HG03196 (cell line): ENCODE measurements around the gene AFMID.
"Not testable (repeated sequence)": the region's sequence is repeated elsewhere in the genome, so short reads cannot be mapped to it uniquely, and the experiment has no call there.

Source experiments
- ATAC-seq: cut with Tn5 transposase; IDR thresholded peaks from one replicate; pipeline ENCODE4 v1.9.1; 2021; ENCODE audit not compliant: unreplicated experiment

AFMID gene

GRCh38 chr17:78219396-78220150 is 32.4 kb downstream of the AFMID start:
- ATAC-seq = no peak

GRCh38 chr17:78223061-78223460 is 35.9 kb downstream of the AFMID start:
- no peak for ATAC-seq

GRCh38 chr17:78223765-78224164 is 36.6 kb downstream of the AFMID start:
- no peak for ATAC-seq

DNA sequence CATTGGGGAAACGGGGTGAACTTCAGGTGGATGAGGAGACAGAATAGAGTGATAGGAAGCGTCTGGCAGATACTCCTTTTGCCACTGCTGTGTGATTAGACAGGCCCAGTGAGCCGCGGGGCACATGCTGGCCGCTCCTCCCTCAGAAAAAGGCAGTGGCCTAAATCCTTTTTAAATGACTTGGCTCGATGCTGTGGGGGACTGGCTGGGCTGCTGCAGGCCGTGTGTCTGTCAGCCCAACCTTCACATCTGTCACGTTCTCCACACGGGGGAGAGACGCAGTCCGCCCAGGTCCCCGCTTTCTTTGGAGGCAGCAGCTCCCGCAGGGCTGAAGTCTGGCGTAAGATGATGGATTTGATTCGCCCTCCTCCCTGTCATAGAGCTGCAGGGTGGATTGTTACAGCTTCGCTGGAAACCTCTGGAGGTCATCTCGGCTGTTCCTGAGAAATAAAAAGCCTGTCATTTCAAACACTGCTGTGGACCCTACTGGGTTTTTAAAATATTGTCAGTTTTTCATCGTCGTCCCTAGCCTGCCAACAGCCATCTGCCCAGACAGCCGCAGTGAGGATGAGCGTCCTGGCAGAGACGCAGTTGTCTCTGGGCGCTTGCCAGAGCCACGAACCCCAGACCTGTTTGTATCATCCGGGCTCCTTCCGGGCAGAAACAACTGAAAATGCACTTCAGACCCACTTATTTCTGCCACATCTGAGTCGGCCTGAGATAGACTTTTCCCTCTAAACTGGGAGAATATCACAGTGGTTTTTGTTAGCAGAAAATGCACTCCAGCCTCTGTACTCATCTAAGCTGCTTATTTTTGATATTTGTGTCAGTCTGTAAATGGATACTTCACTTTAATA is 37.3 kb downstream of the AFMID start:
- no peak for ATAC-seq

DNA sequence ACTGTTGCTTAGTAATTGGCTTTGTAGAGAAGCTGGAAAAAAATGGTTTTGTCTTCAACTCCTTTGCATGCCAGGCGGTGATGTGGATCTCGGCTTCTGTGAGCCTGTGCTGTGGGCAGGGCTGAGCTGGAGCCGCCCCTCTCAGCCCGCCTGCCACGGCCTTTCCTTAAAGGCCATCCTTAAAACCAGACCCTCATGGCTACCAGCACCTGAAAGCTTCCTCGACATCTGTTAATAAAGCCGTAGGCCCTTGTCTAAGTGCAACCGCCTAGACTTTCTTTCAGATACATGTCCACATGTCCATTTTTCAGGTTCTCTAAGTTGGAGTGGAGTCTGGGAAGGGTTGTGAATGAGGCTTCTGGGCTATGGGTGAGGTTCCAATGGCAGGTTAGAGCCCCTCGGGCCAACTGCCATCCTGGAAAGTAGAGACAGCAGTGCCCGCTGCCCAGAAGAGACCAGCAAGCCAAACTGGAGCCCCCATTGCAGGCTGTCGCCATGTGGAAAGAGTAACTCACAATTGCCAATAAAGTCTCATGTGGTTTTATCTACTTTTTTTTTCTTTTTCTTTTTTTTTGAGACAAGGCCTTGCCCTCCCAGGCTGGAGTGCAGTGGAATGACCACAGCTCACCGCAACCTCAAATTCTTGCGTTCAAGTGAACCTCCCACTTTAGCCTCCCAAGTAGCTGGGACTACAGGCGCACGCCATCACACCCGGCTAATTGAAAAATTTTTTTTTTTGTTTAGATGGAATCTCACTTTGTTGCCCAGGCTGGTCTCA is 38.1 kb downstream of the AFMID start:
- ATAC-seq = no peak

DNA sequence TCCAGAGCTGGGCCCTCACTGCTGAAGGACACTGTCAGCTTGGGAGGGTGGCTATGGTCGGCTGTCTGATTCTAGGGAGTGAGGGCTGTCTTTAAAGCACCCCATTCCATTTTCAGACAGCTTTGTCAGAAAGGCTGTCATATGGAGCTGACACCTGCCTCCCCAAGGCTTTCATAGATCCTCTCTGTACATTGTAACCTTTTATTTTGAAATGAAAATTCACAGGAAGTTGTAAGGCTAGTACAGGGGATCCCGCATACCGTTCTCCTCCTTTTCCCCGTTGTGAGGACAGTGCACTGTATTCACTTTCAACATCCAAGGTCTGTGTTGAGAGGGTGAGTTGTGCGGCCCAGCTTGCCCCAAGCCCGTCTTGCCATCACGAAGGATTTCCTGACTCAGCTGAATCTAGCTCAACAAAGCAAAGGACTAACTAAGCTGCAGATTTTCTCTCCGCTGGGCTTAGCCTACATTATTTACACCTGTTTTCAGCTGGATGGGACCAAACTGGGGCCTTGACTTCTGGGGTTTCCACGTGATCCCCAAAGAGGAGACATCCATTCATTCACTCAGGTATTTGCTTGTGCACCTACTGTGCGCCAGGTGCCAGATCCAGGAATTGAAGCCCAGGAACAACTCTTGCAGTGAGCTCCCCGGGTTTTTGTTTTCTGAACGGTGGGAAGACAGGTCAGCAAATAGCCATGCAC is 39.0 kb downstream of the AFMID start:
- ATAC-seq = no peak

DNA sequence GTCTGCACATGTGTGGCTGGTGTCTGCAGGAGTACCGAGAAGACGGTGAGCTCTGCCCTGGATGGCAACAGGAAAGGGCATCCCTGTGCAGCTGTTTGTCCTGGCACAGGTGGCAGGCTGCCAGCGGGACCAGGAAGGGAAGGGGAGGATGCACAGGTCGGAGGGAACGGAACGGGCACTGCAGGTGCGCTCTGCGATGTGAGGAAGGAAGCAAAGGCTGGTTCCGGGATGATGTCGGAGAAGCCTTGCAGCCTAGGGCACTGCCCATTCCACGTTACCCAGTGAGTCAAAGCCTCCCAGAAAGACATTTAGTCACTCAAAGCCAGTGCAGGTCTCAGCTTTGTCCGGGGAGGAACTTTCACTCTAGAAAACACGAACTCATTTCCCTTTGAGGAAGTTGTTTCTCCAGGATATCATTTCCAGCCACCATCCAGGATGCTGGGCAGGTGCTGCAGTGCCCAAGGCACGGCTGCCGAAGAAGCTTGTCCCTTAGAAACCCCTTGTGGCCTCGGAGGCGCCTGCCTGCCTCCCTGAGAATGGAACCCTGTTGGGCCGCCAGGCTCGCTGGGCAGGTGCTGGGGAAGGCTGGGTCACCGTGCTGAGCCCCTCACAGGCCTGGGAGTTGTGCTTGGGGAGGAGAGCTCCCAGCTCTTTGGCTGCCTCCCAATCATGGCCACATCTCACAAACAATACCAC is 39.7 kb downstream of the AFMID start:
- ATAC-seq = no peak

DNA sequence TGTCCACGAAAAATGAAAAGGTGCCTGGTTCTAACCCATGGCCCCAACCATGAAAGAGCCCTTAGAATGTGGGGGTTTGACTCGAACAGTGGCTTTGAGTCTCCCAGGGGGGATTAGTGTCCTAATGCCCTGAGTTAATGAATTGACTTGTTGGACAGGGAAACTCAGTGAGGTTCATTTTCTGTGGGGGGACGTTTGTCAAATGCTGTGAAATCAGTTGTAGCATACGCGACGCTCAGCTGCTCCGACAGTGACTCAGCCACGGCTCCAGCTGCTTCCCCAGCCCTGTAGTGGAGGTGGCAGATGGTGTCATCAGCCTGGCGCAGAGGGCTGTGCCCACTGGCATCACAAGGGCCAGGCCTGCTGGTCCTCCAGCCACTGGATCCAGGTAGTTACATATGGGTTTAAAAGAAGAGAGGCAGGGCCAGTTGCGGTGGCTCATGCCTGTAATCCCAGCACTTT is 40.3 kb downstream of the AFMID start:
- no peak for ATAC-seq

- ATAC-seq = no peak
Measured at GRCh38 chr17:78228176-78228575, 41.0 kb downstream of the AFMID start.

DNA sequence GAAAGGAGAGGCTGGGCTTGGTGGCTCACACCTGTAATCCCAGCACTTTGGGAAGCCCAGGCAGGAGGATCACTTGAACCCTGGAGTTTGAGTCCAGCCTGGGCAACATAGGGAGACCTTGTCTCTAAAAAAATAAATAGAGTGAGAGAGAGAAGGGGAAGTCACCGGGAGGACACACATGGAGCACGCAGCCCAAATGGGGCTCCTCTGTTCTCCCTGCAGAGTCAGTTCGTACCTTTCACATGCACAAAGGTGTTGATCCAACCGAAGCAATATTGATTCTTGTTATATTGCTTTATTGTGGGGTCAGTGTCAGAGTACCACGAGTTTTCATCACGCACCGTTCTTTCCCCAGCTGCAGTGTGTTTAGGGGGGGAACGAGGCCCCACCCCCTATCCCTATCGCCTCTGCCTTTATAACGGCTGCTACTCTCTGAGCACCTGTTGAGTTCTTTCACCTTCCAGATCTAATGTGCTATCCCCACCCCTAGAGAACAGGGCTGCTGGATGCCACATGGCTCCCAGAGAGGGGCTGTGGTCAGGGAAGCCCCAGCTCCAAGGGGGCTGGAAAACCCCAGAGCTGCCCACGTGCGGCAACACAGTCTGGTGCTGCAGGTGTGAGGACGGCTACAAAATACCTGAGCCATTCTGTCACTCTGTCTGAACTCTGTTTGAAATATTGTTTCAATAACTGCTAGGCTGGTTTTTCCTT is 43.2 kb downstream of the AFMID start:
- ATAC-seq = no peak

DNA sequence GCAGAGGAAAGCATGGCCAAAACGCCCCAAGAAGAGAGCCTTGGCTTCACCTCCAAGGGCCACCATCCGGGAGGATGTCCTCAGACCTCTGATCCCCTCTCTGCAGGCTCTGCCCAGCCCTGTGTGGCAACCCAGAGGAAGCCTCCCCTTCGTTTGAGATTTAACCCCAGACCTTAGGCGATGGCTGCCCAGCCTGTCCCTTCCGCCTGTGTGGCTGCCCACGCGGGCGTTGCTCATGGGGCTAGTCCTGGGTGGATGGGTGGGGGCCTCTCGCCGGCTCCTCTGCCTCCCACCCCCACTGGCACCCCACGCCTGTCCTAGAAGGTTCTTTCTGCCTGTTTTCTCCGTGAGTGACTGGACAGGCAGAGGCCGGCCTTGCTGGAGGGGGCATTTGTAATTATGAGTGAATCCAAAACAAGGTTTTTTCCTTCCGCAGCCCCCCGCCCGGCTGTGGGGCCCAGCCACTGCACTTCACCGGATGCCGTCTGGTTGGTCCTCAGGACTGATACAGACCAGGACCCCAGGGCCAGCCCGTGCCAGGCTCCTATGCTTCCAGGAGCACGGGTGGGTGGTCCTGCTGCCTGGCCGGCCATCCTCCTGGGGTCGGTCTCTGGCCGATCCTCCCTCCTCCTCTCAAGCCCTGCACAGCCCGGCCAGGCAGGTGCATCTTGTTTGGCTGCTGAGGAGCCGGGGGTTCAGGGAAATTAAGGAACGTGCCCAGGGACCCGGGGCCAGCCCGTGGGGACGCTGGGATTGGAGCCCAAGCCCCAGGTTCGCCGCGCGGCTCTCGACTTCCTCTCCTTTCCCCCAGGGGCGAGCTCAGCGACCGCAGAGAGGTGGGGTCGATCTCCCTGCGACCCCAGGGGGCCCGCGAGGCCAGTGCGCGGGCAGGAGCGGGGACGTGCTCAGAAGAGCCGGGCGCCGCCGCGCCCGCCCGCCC is 44.1 kb downstream of the AFMID start, which contains the start of gene TMEM235:
TMEM235 (plus strand) TSS at position 636 of the 940 bp plus-strand sequence. CDS start 393 bp downstream, outside the sequence.
- ATAC-seq = no peak

GRCh38 chr17:78231991-78232858 is 45.1 kb downstream of the AFMID start:
- no peak for ATAC-seq

DNA sequence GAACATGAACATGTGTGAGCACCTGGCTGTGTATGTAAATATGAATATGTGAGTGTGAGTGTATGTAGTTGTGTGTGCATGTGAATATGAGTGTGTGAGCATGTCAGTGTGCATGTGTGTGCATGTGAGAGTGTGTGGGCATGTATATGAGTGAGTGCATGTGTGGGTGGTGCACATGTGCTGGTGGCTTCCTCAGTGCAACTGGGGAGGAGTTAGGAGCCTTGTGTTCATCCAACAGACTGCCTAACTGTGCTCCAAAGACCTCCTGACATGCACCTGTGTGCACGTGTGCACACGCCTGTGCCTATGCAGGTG is 45.7 kb downstream of the AFMID start:
- no peak for ATAC-seq

DNA sequence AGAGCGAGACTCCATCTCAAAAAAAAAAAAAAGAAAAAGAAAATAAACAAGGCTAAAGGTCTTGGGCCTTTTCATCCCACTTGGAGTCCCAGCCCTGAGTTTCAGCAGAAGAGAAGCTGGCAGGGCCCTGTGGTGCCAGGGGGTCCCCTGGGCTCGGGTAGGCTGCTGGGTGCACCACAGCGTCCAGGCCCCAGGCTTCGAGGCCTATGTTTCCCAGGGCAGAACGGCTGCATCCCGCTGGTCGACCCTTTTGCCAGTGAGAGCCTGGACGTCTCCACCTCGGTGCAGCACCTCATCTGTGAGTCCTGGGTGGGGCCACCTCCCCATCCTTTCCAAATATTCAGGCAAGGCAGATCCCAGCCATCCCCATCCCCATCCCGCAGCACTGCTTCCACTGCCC is 46.5 kb downstream of the AFMID start:
- no peak for ATAC-seq

- no peak for ATAC-seq
Measured at GRCh38 chr17:78234261-78234865, 47.2 kb downstream of the AFMID start.

DNA sequence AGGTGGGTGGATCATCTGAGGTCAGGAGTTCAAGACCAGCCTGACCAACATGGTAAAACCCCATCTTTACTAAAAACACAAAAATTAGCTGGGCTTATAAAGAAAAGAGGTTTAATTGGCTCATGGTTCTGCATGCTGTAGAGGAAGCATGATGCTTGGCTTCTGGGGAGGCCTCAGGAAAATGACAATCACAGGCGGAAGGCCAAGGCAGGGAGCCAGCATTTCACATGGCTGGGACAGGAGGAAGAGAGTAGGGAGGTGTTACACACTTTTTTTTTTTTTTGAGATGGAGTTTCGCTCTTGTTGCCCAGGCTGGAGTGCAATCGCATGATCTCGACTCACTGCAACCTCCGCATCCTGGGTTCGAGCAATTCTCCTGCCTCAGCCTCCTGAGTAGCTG is 47.9 kb downstream of the AFMID start:
- ATAC-seq = not testable (repeated sequence)

DNA sequence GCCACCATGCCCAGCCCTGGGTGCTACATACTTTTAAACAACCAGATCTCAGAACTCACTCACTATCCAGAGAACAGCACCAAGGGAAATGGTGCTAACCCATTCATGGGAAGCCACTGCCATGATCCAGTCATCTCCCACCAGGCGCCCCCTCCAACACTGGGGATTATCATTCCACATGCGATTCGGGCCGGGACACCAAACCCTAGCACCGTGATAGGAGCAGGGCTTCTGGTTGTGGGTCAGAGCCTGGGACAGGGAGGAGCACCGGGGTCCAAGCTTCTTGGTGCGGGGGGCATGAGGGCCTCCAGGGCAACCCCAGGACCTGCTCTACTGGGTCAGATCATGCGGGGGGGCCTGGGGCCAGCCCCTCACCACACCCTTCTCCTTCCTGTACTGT is 48.7 kb downstream of the AFMID start:
- no peak for ATAC-seq
